ENCODE results near the gene MYH6.
"Not testable (repeated sequence)": the region's sequence is repeated elsewhere in the genome, so short reads cannot be mapped to it uniquely, and the experiment has no call there.

MYH6 gene

GRCh38 chr14:23430723-23431085 is 22.6 kb upstream of the MYH6 start:
- H3K4me3 ChIP-seq (ENCODE audit: low read depth, low read length), result no peak overlapping the region
- peak; percentile 27 for DNase-seq
- no peak overlapping the region for H3K27ac ChIP-seq
- H3K36me3 ChIP-seq (replicated peaks), result no peaks in the 10 kb centered on the region
- H3K27me3 ChIP-seq (replicated peaks), result no peaks in the 10 kb centered on the region
- TF ChIP-seq CTCF (IDR thresholded peaks at IDR 0.05; ENCODE audit: low read depth, low read length, missing control alignments), result no peak
- in situ Hi-C loops (cut with HindIII; ENCODE audit: low pct_ligation_motif_present, low sequenced_read_pairs), result no loop called here

GRCh38 chr14:23430016-23430722 is 22.1 kb upstream of the MYH6 start:
- no peak overlapping the region for H3K4me3 ChIP-seq (ENCODE audit: low read depth, low read length)
- no peak overlapping the region for H3K27ac ChIP-seq
- TF ChIP-seq CTCF (IDR thresholded peaks at IDR 0.05; ENCODE audit: low read depth, low read length, missing control alignments), result no peak
- DNase-seq, result no peak
- H3K36me3 ChIP-seq (replicated peaks), result no peaks in the 10 kb centered on the region
- H3K27me3 ChIP-seq (replicated peaks), result no peaks in the 10 kb centered on the region
- in situ Hi-C loops (cut with HindIII; ENCODE audit: low pct_ligation_motif_present, low sequenced_read_pairs), result no loop called here

- no peak overlapping the region for H3K4me3 ChIP-seq (ENCODE audit: low read depth, low read length)
- TF ChIP-seq CTCF (IDR thresholded peaks at IDR 0.05; ENCODE audit: low read depth, low read length, missing control alignments), result no peak
- H3K36me3 ChIP-seq (replicated peaks), result no peaks in the 10 kb centered on the region
- H3K27ac ChIP-seq, result no peak overlapping the region
- in situ Hi-C loops (cut with HindIII; ENCODE audit: low pct_ligation_motif_present, low sequenced_read_pairs), result no loop called here
- no peaks in the 10 kb centered on the region for H3K27me3 ChIP-seq (replicated peaks)
- DNase-seq, result no peak
Measured at GRCh38 chr14:23428686-23429495, 20.8 kb upstream of the MYH6 start.

GRCh38 chr14:23425798-23426197 is 17.7 kb upstream of the MYH6 start:
- DNase-seq; H3K4me3 ChIP-seq (ENCODE audit: low read depth, low read length); H3K27me3 ChIP-seq (replicated peaks); H3K27ac ChIP-seq; in situ Hi-C loops (cut with HindIII; ENCODE audit: low pct_ligation_motif_present, low sequenced_read_pairs); H3K36me3 ChIP-seq (replicated peaks): not testable (repeated sequence)

- H3K27me3 ChIP-seq (replicated peaks), result no peaks in the 10 kb centered on the region
- in situ Hi-C loops (cut with HindIII; ENCODE audit: low pct_ligation_motif_present, low sequenced_read_pairs), result no loop called here
- no peak overlapping the region for H3K4me3 ChIP-seq (ENCODE audit: low read depth, low read length)
- no peak for TF ChIP-seq CTCF (IDR thresholded peaks at IDR 0.05; ENCODE audit: low read depth, low read length, missing control alignments)
- H3K27ac ChIP-seq, result no peak overlapping the region
- no peaks in the 10 kb centered on the region for H3K36me3 ChIP-seq (replicated peaks)
- no peak for DNase-seq
Measured at GRCh38 chr14:23425169-23425568, 17.1 kb upstream of the MYH6 start.

GRCh38 chr14:23423657-23424056 is 15.6 kb upstream of the MYH6 start:
- in situ Hi-C loops (cut with HindIII; ENCODE audit: low pct_ligation_motif_present, low sequenced_read_pairs), result no loop called here
- H3K27ac ChIP-seq, result no peak overlapping the region

More at GRCh38 chr14:23423657-23424056, 15.6 kb upstream of the MYH6 start:
- no peak for TF ChIP-seq CTCF (IDR thresholded peaks at IDR 0.05; ENCODE audit: low read depth, low read length, missing control alignments)
- no peak for DNase-seq
- Histone ChIP-seq H3K27me3 (replicated peaks) (no peaks in the 10 kb centered on the region), H3K4me3 (ENCODE audit: low read depth, low read length) (no peak overlapping the region), H3K36me3 (replicated peaks) (no peaks in the 10 kb centered on the region)
